Activated naive CD8-positive, alpha-beta T cell (primary cell): ENCODE measurements around the gene SLC15A3.
A peak's percentile ranks its signal among the peaks of the same experiment; 100 is the strongest.

Experiments
- H3K27ac Mint-ChIP-seq: one replicate; pipeline ENCODE4 v1.8.0; 2021; ENCODE audit warnings: mixed read lengths
- H3K27me3 Mint-ChIP-seq: one replicate; pipeline ENCODE4 v1.8.0; 2021; ENCODE audit warnings: mixed read lengths
- H3K36me3 Mint-ChIP-seq: one replicate; pipeline ENCODE4 v1.8.0; 2021; ENCODE audit warnings: mixed read lengths
- H3K4me1 Mint-ChIP-seq: one replicate; pipeline ENCODE4 v1.8.0; 2021; ENCODE audit warnings: low read depth, mixed read lengths
- H3K4me3 Mint-ChIP-seq: one replicate; pipeline ENCODE4 v1.8.0; 2021; ENCODE audit warnings: mild to moderate bottlenecking, mixed read lengths
- H3K9me3 Mint-ChIP-seq: one replicate; pipeline ENCODE4 v1.8.0; 2021; ENCODE audit warnings: low read depth, mixed read lengths

Gene SLC15A3

GRCh38 chr11:60944490-60945294, 7.3 kb downstream of the SLC15A3 start:
- H3K36me3 Mint-ChIP-seq, result peaks cover 4% of the 10 kb centered on the region
- H3K9me3 Mint-ChIP-seq, result no peaks in the 10 kb centered on the region
- peaks cover 6% of the 10 kb centered on the region for H3K4me1 Mint-ChIP-seq
- no peaks in the 10 kb centered on the region for H3K27me3 Mint-ChIP-seq
- no peak overlapping the region for H3K4me3 Mint-ChIP-seq
- H3K27ac Mint-ChIP-seq, result no peak overlapping the region

- no peaks in the 10 kb centered on the region for H3K27me3 Mint-ChIP-seq
- H3K4me3 Mint-ChIP-seq, result no peak overlapping the region
- H3K27ac Mint-ChIP-seq, result no peak overlapping the region
- no peaks in the 10 kb centered on the region for H3K9me3 Mint-ChIP-seq
- H3K4me1 Mint-ChIP-seq, result no peaks in the 10 kb centered on the region
- H3K36me3 Mint-ChIP-seq, result peaks cover 4% of the 10 kb centered on the region
These were observed 8.9 kb downstream of the SLC15A3 start for GRCh38 chr11:60942970-60943565.

- Mint-ChIP-seq H3K4me3 (no peak overlapping the region), H3K27ac (no peak overlapping the region), H3K36me3 (peaks cover 4% of the 10 kb centered on the region), H3K4me1 (no peaks in the 10 kb centered on the region), H3K27me3 (no peaks in the 10 kb centered on the region), H3K9me3 (no peaks in the 10 kb centered on the region)
These were observed 9.8 kb downstream of the SLC15A3 start for GRCh38 chr11:60942219-60942618.

GRCh38 chr11:60941371-60942119, 10.4 kb downstream of the SLC15A3 start:
- no peak overlapping the region for H3K4me3 Mint-ChIP-seq
- no peaks in the 10 kb centered on the region for H3K27me3 Mint-ChIP-seq
- peaks cover 4% of the 10 kb centered on the region for H3K36me3 Mint-ChIP-seq
- H3K9me3 Mint-ChIP-seq, result no peaks in the 10 kb centered on the region
- H3K27ac Mint-ChIP-seq, result no peak overlapping the region
- H3K4me1 Mint-ChIP-seq, result no peaks in the 10 kb centered on the region

- Mint-ChIP-seq H3K9me3 (no peaks in the 10 kb centered on the region), H3K36me3 (peaks cover 4% of the 10 kb centered on the region), H3K4me1 (no peaks in the 10 kb centered on the region), H3K27me3 (no peaks in the 10 kb centered on the region), H3K27ac (peak overlapping the region; percentile 70), H3K4me3 (no peak overlapping the region)
These were observed 12.1 kb downstream of the SLC15A3 start for GRCh38 chr11:60939855-60940254.

- H3K27ac Mint-ChIP-seq, result no peak overlapping the region
- peaks cover 3% of the 10 kb centered on the region for H3K36me3 Mint-ChIP-seq
- no peaks in the 10 kb centered on the region for H3K9me3 Mint-ChIP-seq
- no peaks in the 10 kb centered on the region for H3K27me3 Mint-ChIP-seq
- H3K4me3 Mint-ChIP-seq, result no peak overlapping the region
- no peaks in the 10 kb centered on the region for H3K4me1 Mint-ChIP-seq
These were observed 12.7 kb downstream of the SLC15A3 start for GRCh38 chr11:60939301-60939700.

GRCh38 chr11:60938500-60938899, 13.5 kb downstream of the SLC15A3 start:
- peaks cover 1% of the 10 kb centered on the region for H3K27me3 Mint-ChIP-seq
- H3K9me3 Mint-ChIP-seq, result no peaks in the 10 kb centered on the region
- no peak overlapping the region for H3K4me3 Mint-ChIP-seq
- H3K4me1 Mint-ChIP-seq, result no peaks in the 10 kb centered on the region
- H3K27ac Mint-ChIP-seq, result no peak overlapping the region
- H3K36me3 Mint-ChIP-seq, result no peaks in the 10 kb centered on the region

- Mint-ChIP-seq H3K27me3 (peaks cover 1% of the 10 kb centered on the region), H3K27ac (no peak overlapping the region), H3K4me1 (no peaks in the 10 kb centered on the region), H3K36me3 (no peaks in the 10 kb centered on the region), H3K4me3 (no peak overlapping the region), H3K9me3 (no peaks in the 10 kb centered on the region)
These were observed 14.2 kb downstream of the SLC15A3 start for GRCh38 chr11:60937811-60938210.

- no peaks in the 10 kb centered on the region for H3K4me1 Mint-ChIP-seq
- no peak overlapping the region for H3K27ac Mint-ChIP-seq
- no peak overlapping the region for H3K4me3 Mint-ChIP-seq
- no peaks in the 10 kb centered on the region for H3K36me3 Mint-ChIP-seq
- no peaks in the 10 kb centered on the region for H3K9me3 Mint-ChIP-seq
- peaks cover 1% of the 10 kb centered on the region for H3K27me3 Mint-ChIP-seq
These were observed 14.8 kb downstream of the SLC15A3 start for GRCh38 chr11:60937144-60937527.

GRCh38 chr11:60936467-60937143, 15.4 kb downstream of the SLC15A3 start:
- no peaks in the 10 kb centered on the region for H3K36me3 Mint-ChIP-seq
- no peaks in the 10 kb centered on the region for H3K4me1 Mint-ChIP-seq
- H3K9me3 Mint-ChIP-seq, result no peaks in the 10 kb centered on the region
- peaks cover 1% of the 10 kb centered on the region for H3K27me3 Mint-ChIP-seq
- H3K4me3 Mint-ChIP-seq, result no peak overlapping the region
- H3K27ac Mint-ChIP-seq, result no peak overlapping the region

- peaks cover 1% of the 10 kb centered on the region for H3K27me3 Mint-ChIP-seq
- no peaks in the 10 kb centered on the region for H3K9me3 Mint-ChIP-seq
- no peaks in the 10 kb centered on the region for H3K36me3 Mint-ChIP-seq
- H3K27ac Mint-ChIP-seq, result no peak overlapping the region
- no peaks in the 10 kb centered on the region for H3K4me1 Mint-ChIP-seq
- no peak overlapping the region for H3K4me3 Mint-ChIP-seq
These were observed 16.1 kb downstream of the SLC15A3 start for GRCh38 chr11:60935676-60936442.

GRCh38 chr11:60934790-60935605, 17.0 kb downstream of the SLC15A3 start:
- H3K36me3 Mint-ChIP-seq, result no peaks in the 10 kb centered on the region
- no peaks in the 10 kb centered on the region for H3K9me3 Mint-ChIP-seq
- H3K4me3 Mint-ChIP-seq, result no peak overlapping the region
- H3K27ac Mint-ChIP-seq, result no peak overlapping the region
- H3K27me3 Mint-ChIP-seq, result peaks cover 1% of the 10 kb centered on the region
- no peaks in the 10 kb centered on the region for H3K4me1 Mint-ChIP-seq

- peaks cover 1% of the 10 kb centered on the region for H3K27me3 Mint-ChIP-seq
- H3K4me1 Mint-ChIP-seq, result no peaks in the 10 kb centered on the region
- no peaks in the 10 kb centered on the region for H3K36me3 Mint-ChIP-seq
- no peak overlapping the region for H3K4me3 Mint-ChIP-seq
- no peak overlapping the region for H3K27ac Mint-ChIP-seq
- H3K9me3 Mint-ChIP-seq, result no peaks in the 10 kb centered on the region
These were observed 17.7 kb downstream of the SLC15A3 start for GRCh38 chr11:60934124-60934789.
